ENCODE measurements around the gene SNED1.

SNED1 gene

DNA sequence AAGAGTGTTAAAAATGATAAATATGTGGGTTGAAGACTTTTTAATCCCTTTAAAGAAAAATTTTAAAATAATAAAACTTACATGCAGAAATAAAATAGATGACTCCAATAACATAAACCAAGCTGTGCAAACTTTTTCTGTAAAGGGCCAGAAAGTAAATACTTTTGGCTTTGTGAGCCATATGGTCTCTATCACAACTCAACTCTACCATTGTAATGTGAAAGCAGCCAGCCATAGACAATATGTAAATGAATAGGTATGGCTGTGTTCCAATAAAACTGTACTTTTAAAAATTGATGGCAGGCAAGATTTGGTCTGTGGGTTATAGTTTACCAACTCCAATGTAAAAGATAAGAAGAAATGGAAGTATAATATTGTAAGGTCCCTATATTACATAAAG is 45.2 kb downstream of the SNED1 start:
- Histone ChIP-seq H3K9me3 (ENCODE audit: control insufficient read depth, low read length) (no peaks in the 10 kb centered on the region), H3K4me1 (no peaks in the 10 kb centered on the region), H3K27ac (no peak overlapping the region), H3K4me3 (ENCODE audit: low read depth, low read length) (no peak overlapping the region), H3K79me2 (no peaks in the 10 kb centered on the region), H3K27me3 (ENCODE audit: control insufficient read depth, insufficient read depth, low read length) (no peaks in the 10 kb centered on the region), H2AFZ (no peak overlapping the region), H3K4me2 (ENCODE audit: low read length) (no peak overlapping the region), H3K36me3 (ENCODE audit: control insufficient read depth, insufficient read depth, low read length) (no peaks in the 10 kb centered on the region), H3K9ac (no peak overlapping the region)
- no peak for TF ChIP-seq CTCF (IDR thresholded peaks at IDR 0.05)

DNA sequence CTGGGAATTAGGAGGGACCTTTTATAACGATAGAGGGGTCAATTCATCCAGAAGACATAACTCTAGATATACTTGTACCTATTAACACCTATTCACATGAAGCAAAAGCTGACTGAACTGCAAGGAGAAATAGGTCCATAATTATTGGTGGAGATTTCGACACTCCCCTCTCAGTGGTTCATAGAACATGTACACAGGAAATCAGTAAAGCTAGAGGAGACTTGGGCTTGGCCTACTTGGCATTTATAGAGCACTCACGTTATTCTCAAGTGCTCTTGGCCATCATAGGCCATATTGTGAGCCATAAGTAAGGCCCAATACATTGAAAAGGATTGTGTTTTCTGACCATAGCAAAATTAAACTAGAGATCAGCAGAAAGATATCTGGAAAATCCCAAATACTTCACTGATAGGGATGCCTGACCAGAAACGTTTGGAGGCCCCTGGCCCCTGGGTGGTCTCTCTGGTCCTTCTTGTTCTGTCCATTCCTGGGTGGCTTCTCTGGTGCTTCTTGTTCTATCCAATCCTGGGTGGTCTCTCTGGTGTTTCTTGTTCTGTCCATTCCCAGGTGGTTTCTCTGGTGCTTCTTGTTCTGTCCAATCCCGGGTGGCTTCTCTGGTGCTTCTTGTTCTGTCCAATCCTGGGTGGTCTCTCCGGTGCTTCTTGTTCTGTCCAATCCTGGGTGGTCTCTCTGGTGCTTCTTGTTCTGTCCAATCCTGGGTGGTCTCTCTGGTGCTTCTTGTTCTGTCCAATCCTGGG is 49.0 kb downstream of the SNED1 start:
- TF ChIP-seq CTCF (IDR thresholded peaks at IDR 0.05) = no peak
- H2AFZ ChIP-seq = no peak overlapping the region
- no peaks in the 10 kb centered on the region for H3K9me3 ChIP-seq (ENCODE audit: control insufficient read depth, low read length)

DNA sequence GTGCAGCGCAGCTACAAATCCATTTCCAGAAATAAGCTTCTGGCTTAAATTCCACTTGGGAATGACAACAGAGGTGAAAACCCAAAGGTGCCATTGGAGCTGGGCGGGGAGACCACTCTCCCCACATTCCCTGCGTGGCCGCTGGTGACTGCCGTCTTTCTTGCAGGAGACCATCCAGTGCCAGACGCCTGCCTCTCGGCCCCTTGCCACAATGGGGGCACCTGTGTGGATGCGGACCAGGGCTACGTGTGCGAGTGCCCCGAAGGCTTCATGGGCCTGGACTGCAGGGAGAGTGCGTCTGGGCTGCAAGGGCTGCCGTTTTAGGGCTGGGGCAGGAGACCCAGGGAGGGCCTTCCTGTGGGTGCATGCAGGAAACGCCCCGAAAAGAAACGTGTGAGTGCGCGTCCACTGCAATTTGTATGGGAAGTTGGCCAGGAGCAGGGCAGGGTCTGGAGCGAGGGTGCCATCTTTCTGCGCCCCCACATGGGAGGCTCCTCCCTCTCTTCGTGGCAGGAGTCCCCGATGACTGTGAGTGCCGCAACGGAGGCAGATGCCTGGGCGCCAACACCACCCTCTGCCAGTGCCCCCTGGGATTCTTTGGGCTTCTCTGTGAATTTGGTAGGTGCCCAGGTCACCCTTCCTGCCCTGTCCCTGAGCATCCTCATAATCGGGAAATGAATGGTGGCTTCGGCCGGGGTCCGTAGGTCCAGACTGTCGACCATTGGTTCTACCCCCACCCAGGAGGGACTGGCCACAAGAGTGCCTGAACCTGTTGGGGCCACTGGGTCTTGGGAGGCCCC is 49.9 kb downstream of the SNED1 start:
- Histone ChIP-seq H3K4me3 (ENCODE audit: low read depth, low read length) (no peak overlapping the region), H3K27ac (no peak overlapping the region), H2AFZ (no peak overlapping the region), H3K9me3 (ENCODE audit: control insufficient read depth, low read length) (no peaks in the 10 kb centered on the region), H3K4me1 (no peaks in the 10 kb centered on the region), H3K79me2 (peaks cover 12% of the 10 kb centered on the region), H3K27me3 (ENCODE audit: control insufficient read depth, insufficient read depth, low read length) (no peaks in the 10 kb centered on the region), H3K36me3 (ENCODE audit: control insufficient read depth, insufficient read depth, low read length) (no peaks in the 10 kb centered on the region), H3K4me2 (ENCODE audit: low read length) (no peak overlapping the region), H3K9ac (no peak overlapping the region)
- no peak for TF ChIP-seq CTCF (IDR thresholded peaks at IDR 0.05)

More for the DNA sequence above, 49.0 kb downstream of the SNED1 start:
- no peaks in the 10 kb centered on the region for H3K27me3 ChIP-seq (ENCODE audit: control insufficient read depth, insufficient read depth, low read length)
- no peak overlapping the region for H3K4me3 ChIP-seq (ENCODE audit: low read depth, low read length)
- H3K79me2 ChIP-seq = peaks cover 12% of the 10 kb centered on the region
- H3K36me3 ChIP-seq (ENCODE audit: control insufficient read depth, insufficient read depth, low read length) = no peaks in the 10 kb centered on the region
- H3K4me1 ChIP-seq = no peaks in the 10 kb centered on the region
- H3K9ac ChIP-seq = no peak overlapping the region
- H3K27ac ChIP-seq = no peak overlapping the region
- H3K4me2 ChIP-seq (ENCODE audit: low read length) = no peak overlapping the region

- Histone ChIP-seq H3K9me3 (ENCODE audit: control insufficient read depth, low read length) (no peaks in the 10 kb centered on the region), H3K4me1 (no peaks in the 10 kb centered on the region), H3K27ac (no peak overlapping the region), H2AFZ (no peak overlapping the region), H3K36me3 (ENCODE audit: control insufficient read depth, insufficient read depth, low read length) (no peaks in the 10 kb centered on the region), H3K79me2 (peaks cover 12% of the 10 kb centered on the region), H3K4me2 (ENCODE audit: low read length) (no peak overlapping the region), H3K4me3 (ENCODE audit: low read depth, low read length) (no peak overlapping the region), H3K27me3 (ENCODE audit: control insufficient read depth, insufficient read depth, low read length) (no peaks in the 10 kb centered on the region), H3K9ac (no peak overlapping the region)
- no peak for TF ChIP-seq CTCF (IDR thresholded peaks at IDR 0.05)
Observed at GRCh38 chr2:241048949-241049343, 50.5 kb downstream of the SNED1 start.
